Neural progenitor cell (in vitro differentiated cells): ENCODE results near the gene CSGALNACT2. TPM values are rescaled to one million over a fixed set of nuclear protein-coding genes. Genes with fewer than 3 reads are reported as not detected.

ENCODE experiments used
- DNase-seq: peaks from one replicate; pipeline ENCODE4 v3.0.0-alpha.2; 2016; ENCODE audit warnings: low spot score
- H2AFZ ChIP-seq: fragments of 200-600 bp; sonication (generic); replicated peaks from 2 replicates; pipeline ENCODE4 v1.6.1; 2016; ENCODE audit warnings: antibody characterized with exemption
- H3F3A ChIP-seq: fragments of 200-600 bp; sonication (generic); 2 replicates; pipeline ENCODE4 v1.6.1; 2016; ENCODE audit warnings: antibody characterized with exemption, low read depth
- H3K27ac ChIP-seq: fragments of 200-600 bp; sonication (generic); 2 replicates; pipeline ENCODE4 v1.5.1; 2016; ENCODE audit warnings: mild to moderate bottlenecking
- H3K27me3 ChIP-seq: fragments of 200-600 bp; sonication (generic); 2 replicates; pipeline ENCODE4 v1.6.1; 2016; ENCODE audit warnings: mild to moderate bottlenecking, moderate library complexity
- H3K36me3 ChIP-seq: fragments of 200-600 bp; sonication (generic); 2 replicates; pipeline ENCODE4 v1.5.1; 2016
- H3K4me1 ChIP-seq: fragments of 200-600 bp; sonication (generic); 2 replicates; pipeline ENCODE4 v1.6.1; 2016; ENCODE audit warnings: mixed run types
- H3K4me2 ChIP-seq: fragments of 200-600 bp; sonication (generic); 2 replicates; pipeline ENCODE4 v1.6.1; 2016
- H3K4me3 ChIP-seq: fragments of 200-600 bp; sonication (generic); 2 replicates; pipeline ENCODE4 v1.5.1; 2016
- H3K79me2 ChIP-seq: fragments of 200-600 bp; sonication (generic); 2 replicates; pipeline ENCODE4 v1.6.1; 2016; ENCODE audit warnings: low read depth
- H3K9ac ChIP-seq: fragments of 200-600 bp; sonication (generic); 2 replicates; pipeline ENCODE4 v1.6.1; 2016
- H3K9me3 ChIP-seq: fragments of 200-600 bp; sonication (generic); 2 replicates; pipeline ENCODE4 v1.5.1; 2016; ENCODE audit warnings: low read depth
- H4K20me1 ChIP-seq: fragments of 200-600 bp; sonication (generic); 2 replicates; pipeline ENCODE4 v1.6.1; 2016; ENCODE audit warnings: low read depth
- H3K27ac Mint-ChIP-seq: 3 replicates; pipeline ENCODE4 v1.8.0; 2021; ENCODE audit warnings: mixed read lengths
- H3K27me3 Mint-ChIP-seq: 2 replicates; pipeline ENCODE4 v1.8.0; 2022; ENCODE audit warnings: low read depth, mild to moderate bottlenecking, inconsistent platforms, moderate library complexity, mixed read lengths; ENCODE audit not compliant: insufficient read depth
- H3K36me3 Mint-ChIP-seq: 3 replicates; pipeline ENCODE4 v1.8.0; 2021; ENCODE audit warnings: mixed read lengths
- H3K4me1 Mint-ChIP-seq: 3 replicates; pipeline ENCODE4 v1.8.0; 2021; ENCODE audit warnings: mixed read lengths
- H3K4me3 Mint-ChIP-seq: 3 replicates; pipeline ENCODE4 v1.8.0; 2021; ENCODE audit warnings: mild to moderate bottlenecking, moderate library complexity, mixed read lengths
- H3K9me3 Mint-ChIP-seq: 3 replicates; pipeline ENCODE4 v1.8.0; 2020; ENCODE audit warnings: mixed read lengths
- CTCF ChIP-seq: fragments of 200-600 bp; sonication (generic); IDR thresholded peaks from 2 replicates; pipeline ENCODE4 v1.5.1; 2017; ENCODE audit warnings: antibody characterized with exemption, mild to moderate bottlenecking
- EZH2 ChIP-seq: fragments of 200-600 bp; sonication (generic); IDR thresholded peaks from 2 replicates; pipeline ENCODE4 v1.6.1; 2017; ENCODE audit warnings: antibody characterized with exemption, mild to moderate bottlenecking, moderate library complexity
- EZH2phosphoT487 ChIP-seq: fragments of 200-600 bp; sonication (generic); IDR thresholded peaks from 2 replicates; pipeline ENCODE4 v1.6.1; 2017; ENCODE audit warnings: antibody characterized with exemption
- total RNA-seq: library from RNA; depleted of rRNA; stranded (reverse); fragments of >200 nt; gene quantifications from 2 replicates; pipeline ENCODE4 v1.2.3, GENCODE V29; 2015; ENCODE audit warnings: low replicate concordance

Gene CSGALNACT2
- total RNA-seq, 1 donor from 2014 or later = 9.3 TPM

- no peak overlapping the region for H3K27ac ChIP-seq
- Mint-ChIP-seq H3K27ac (no peak overlapping the region), H3K4me1 (peaks cover 15% of the 10 kb centered on the region), H3K36me3 (no peaks in the 10 kb centered on the region), H3K4me3 (no peak overlapping the region), H3K9me3 (no peaks in the 10 kb centered on the region), H3K27me3 (no peaks in the 10 kb centered on the region)
- no peak for DNase-seq
- no peaks in the 10 kb centered on the region for H3K4me1 ChIP-seq
- H3K27me3 ChIP-seq = no peaks in the 10 kb centered on the region
- no peaks in the 10 kb centered on the region for H3K79me2 ChIP-seq
- TF ChIP-seq CTCF (no peak), EZH2phosphoT487 (no peak), EZH2 (no peak)
- H3K4me2 ChIP-seq = no peak overlapping the region
- no peak overlapping the region for H2AFZ ChIP-seq
- H3K9me3 ChIP-seq = no peaks in the 10 kb centered on the region
- H3K4me3 ChIP-seq = no peak overlapping the region
- H3F3A ChIP-seq = no peaks in the 10 kb centered on the region
- no peak overlapping the region for H3K9ac ChIP-seq
- no peaks in the 10 kb centered on the region for H4K20me1 ChIP-seq
- H3K36me3 ChIP-seq = no peaks in the 10 kb centered on the region
These were observed 18.7 kb upstream of the CSGALNACT2 start for GRCh38 chr10:43119416-43120115.

GRCh38 chr10:43120116-43120928 lies 17.9 kb upstream of the CSGALNACT2 start:
- Mint-ChIP-seq H3K36me3 (no peaks in the 10 kb centered on the region), H3K27ac (no peak overlapping the region), H3K27me3 (no peaks in the 10 kb centered on the region), H3K4me1 (peaks cover 15% of the 10 kb centered on the region), H3K9me3 (no peaks in the 10 kb centered on the region), H3K4me3 (no peak overlapping the region)
- H3K36me3 ChIP-seq = no peaks in the 10 kb centered on the region
- no peaks in the 10 kb centered on the region for H3K9me3 ChIP-seq
- no peaks in the 10 kb centered on the region for H3K4me1 ChIP-seq
- H3K9ac ChIP-seq = no peak overlapping the region
- no peak overlapping the region for H2AFZ ChIP-seq
- DNase-seq = no peak
- TF ChIP-seq EZH2 (no peak), CTCF (no peak), EZH2phosphoT487 (no peak)
- no peaks in the 10 kb centered on the region for H3K27me3 ChIP-seq
- H4K20me1 ChIP-seq = no peaks in the 10 kb centered on the region
- H3K27ac ChIP-seq = no peak overlapping the region
- no peaks in the 10 kb centered on the region for H3F3A ChIP-seq
- H3K79me2 ChIP-seq = no peaks in the 10 kb centered on the region
- no peak overlapping the region for H3K4me2 ChIP-seq
- no peak overlapping the region for H3K4me3 ChIP-seq

GRCh38 chr10:43120929-43121314 lies 17.3 kb upstream of the CSGALNACT2 start:
- no peaks in the 10 kb centered on the region for H3K27me3 ChIP-seq
- H3K27ac ChIP-seq = no peak overlapping the region
- no peak for DNase-seq
- no peaks in the 10 kb centered on the region for H3K36me3 ChIP-seq
- Mint-ChIP-seq H3K4me3 (no peak overlapping the region), H3K27ac (no peak overlapping the region), H3K36me3 (no peaks in the 10 kb centered on the region), H3K4me1 (peaks cover 15% of the 10 kb centered on the region), H3K27me3 (no peaks in the 10 kb centered on the region), H3K9me3 (no peaks in the 10 kb centered on the region)
- H3K4me3 ChIP-seq = no peak overlapping the region
- TF ChIP-seq CTCF (no peak), EZH2 (no peak), EZH2phosphoT487 (no peak)
- no peaks in the 10 kb centered on the region for H3K4me1 ChIP-seq
- H2AFZ ChIP-seq = no peak overlapping the region
- H3K9ac ChIP-seq = no peak overlapping the region
- no peak overlapping the region for H3K4me2 ChIP-seq
- no peaks in the 10 kb centered on the region for H3K9me3 ChIP-seq
- H3F3A ChIP-seq = no peaks in the 10 kb centered on the region
- no peaks in the 10 kb centered on the region for H4K20me1 ChIP-seq
- H3K79me2 ChIP-seq = no peaks in the 10 kb centered on the region
